Glutamatergic neuron (in vitro differentiated cells): ENCODE data around the gene CACNA1G. TPM values are rescaled to one million over a fixed set of nuclear protein-coding genes. Genes with fewer than 3 reads are reported as not detected.

Experiments used
- DNase-seq: peaks from one replicate; pipeline ENCODE4 v3.0.0; 2022
- H3K27ac Mint-ChIP-seq: one replicate; pipeline ENCODE4 v1.8.0; 2020; ENCODE audit warnings: mild to moderate bottlenecking, mixed read lengths, inconsistent platforms; ENCODE audit not compliant: unreplicated experiment
- H3K27me3 Mint-ChIP-seq: one replicate; pipeline ENCODE4 v1.8.0; 2020; ENCODE audit warnings: mild to moderate bottlenecking, moderate library complexity, mixed read lengths, inconsistent platforms; ENCODE audit not compliant: unreplicated experiment
- H3K36me3 Mint-ChIP-seq: one replicate; pipeline ENCODE4 v1.8.0; 2020; ENCODE audit warnings: mild to moderate bottlenecking, mixed read lengths, inconsistent platforms; ENCODE audit not compliant: unreplicated experiment
- H3K4me1 Mint-ChIP-seq: one replicate; pipeline ENCODE4 v1.8.0; 2020; ENCODE audit warnings: mild to moderate bottlenecking, low read depth, mixed read lengths, inconsistent platforms; ENCODE audit not compliant: unreplicated experiment
- H3K4me3 Mint-ChIP-seq: one replicate; pipeline ENCODE4 v1.8.0; 2020; ENCODE audit warnings: mild to moderate bottlenecking, mixed read lengths, inconsistent platforms; ENCODE audit not compliant: unreplicated experiment
- H3K9me3 Mint-ChIP-seq: one replicate; pipeline ENCODE4 v1.8.0; 2020; ENCODE audit warnings: mild to moderate bottlenecking, moderate library complexity, mixed read lengths, inconsistent platforms; ENCODE audit not compliant: unreplicated experiment
- total RNA-seq: library from RNA; stranded (reverse); fragmentation: NEBNext Ultra II Directional; extraction: Animal tissue kit (Norgen Biotek cat#: 25700); gene quantifications from one replicate; pipeline ENCODE4 v1.2.1, GENCODE V29; 2021; ENCODE audit not compliant: unreplicated experiment
- TF ChIP-seq, protein P1 (sequence below): fragments of 200-600 bp; sonication (generic); IDR thresholded peaks from one replicate; pipeline ENCODE4 v1.5.0; 2021; ENCODE audit not compliant: partially characterized antibody, unreplicated experiment

The CACNA1G gene
- total RNA-seq, 1 donor from 2014 or later, result 2.2 TPM

- TF ChIP-seq, protein P1, sequence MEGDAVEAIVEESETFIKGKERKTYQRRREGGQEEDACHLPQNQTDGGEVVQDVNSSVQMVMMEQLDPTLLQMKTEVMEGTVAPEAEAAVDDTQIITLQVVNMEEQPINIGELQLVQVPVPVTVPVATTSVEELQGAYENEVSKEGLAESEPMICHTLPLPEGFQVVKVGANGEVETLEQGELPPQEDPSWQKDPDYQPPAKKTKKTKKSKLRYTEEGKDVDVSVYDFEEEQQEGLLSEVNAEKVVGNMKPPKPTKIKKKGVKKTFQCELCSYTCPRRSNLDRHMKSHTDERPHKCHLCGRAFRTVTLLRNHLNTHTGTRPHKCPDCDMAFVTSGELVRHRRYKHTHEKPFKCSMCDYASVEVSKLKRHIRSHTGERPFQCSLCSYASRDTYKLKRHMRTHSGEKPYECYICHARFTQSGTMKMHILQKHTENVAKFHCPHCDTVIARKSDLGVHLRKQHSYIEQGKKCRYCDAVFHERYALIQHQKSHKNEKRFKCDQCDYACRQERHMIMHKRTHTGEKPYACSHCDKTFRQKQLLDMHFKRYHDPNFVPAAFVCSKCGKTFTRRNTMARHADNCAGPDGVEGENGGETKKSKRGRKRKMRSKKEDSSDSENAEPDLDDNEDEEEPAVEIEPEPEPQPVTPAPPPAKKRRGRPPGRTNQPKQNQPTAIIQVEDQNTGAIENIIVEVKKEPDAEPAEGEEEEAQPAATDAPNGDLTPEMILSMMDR, result no peak
- Mint-ChIP-seq H3K4me3 (no peak overlapping the region), H3K9me3 (peaks cover 2% of the 10 kb centered on the region), H3K27ac (peak overlapping the region; percentile 79), H3K27me3 (peaks cover 16% of the 10 kb centered on the region), H3K4me1 (peaks cover 23% of the 10 kb centered on the region), H3K36me3 (peaks cover 3% of the 10 kb centered on the region)
- no peak for DNase-seq
Measured at GRCh38 chr17:50571681-50572080, 11.2 kb downstream of the CACNA1G start.

- peaks cover 23% of the 10 kb centered on the region for H3K4me1 Mint-ChIP-seq
- peaks cover 3% of the 10 kb centered on the region for H3K36me3 Mint-ChIP-seq
- H3K9me3 Mint-ChIP-seq, result peaks cover 6% of the 10 kb centered on the region
- no peak for DNase-seq
- H3K27me3 Mint-ChIP-seq, result peaks cover 15% of the 10 kb centered on the region
- H3K4me3 Mint-ChIP-seq, result no peak overlapping the region
- no peak overlapping the region for H3K27ac Mint-ChIP-seq
- TF ChIP-seq, protein P1, result no peak
Measured at GRCh38 chr17:50572541-50572940, 12.0 kb downstream of the CACNA1G start.

DNA sequence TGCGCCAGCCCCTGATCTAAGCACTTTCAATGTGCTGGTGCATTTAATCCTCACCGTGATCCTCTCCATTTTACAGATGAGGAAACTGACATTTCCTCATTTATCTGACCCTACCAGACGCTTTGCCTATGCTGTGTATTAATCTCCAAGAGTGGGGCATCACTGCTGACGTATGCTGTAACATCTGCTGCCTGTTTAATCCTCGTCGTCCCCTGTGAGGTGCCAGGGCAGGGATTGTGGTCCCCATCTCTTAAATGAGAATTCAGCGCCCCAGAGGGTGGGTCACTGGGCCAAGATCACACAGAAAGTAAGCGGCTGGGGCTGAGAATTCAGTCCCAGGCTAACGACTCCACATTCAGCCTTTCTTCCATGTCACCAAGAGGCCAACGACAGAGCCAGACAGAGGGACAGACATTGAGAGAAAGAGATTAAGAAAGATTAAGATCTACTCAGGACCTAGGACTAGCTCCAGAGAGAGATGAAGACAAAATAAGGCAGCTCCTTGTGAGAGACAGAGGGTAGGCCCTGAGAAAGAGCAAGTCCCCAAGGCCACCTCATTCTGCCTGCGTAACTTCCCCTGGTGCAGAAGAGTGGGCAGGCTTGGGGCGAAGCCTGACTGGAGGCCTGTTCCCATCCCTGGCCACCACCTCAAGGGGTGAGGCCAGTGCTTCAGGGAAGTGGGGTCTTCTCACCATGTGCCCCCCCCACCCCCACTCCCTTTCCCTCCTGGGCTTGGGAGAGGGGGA lies 13.5 kb downstream of the CACNA1G start:
- peaks cover 10% of the 10 kb centered on the region for H3K9me3 Mint-ChIP-seq
- peaks cover 3% of the 10 kb centered on the region for H3K36me3 Mint-ChIP-seq
- TF ChIP-seq, protein P1, result no peak
- H3K4me1 Mint-ChIP-seq, result peaks cover 20% of the 10 kb centered on the region
- H3K27me3 Mint-ChIP-seq, result peaks cover 15% of the 10 kb centered on the region
- H3K4me3 Mint-ChIP-seq, result no peak overlapping the region
- DNase-seq, result no peak
- no peak overlapping the region for H3K27ac Mint-ChIP-seq

GRCh38 chr17:50575581-50576210 lies 15.2 kb downstream of the CACNA1G start:
- peaks cover 13% of the 10 kb centered on the region for H3K27me3 Mint-ChIP-seq
- TF ChIP-seq, protein P1, result no peak
- peaks cover 10% of the 10 kb centered on the region for H3K4me1 Mint-ChIP-seq
- H3K9me3 Mint-ChIP-seq, result peaks cover 10% of the 10 kb centered on the region
- H3K4me3 Mint-ChIP-seq, result no peak overlapping the region
- peaks cover 3% of the 10 kb centered on the region for H3K36me3 Mint-ChIP-seq
- DNase-seq, result no peak
- no peak overlapping the region for H3K27ac Mint-ChIP-seq

- no peak for DNase-seq
- peaks cover 8% of the 10 kb centered on the region for H3K4me1 Mint-ChIP-seq
- TF ChIP-seq, protein P1, result no peak
- H3K9me3 Mint-ChIP-seq, result peaks cover 12% of the 10 kb centered on the region
- H3K27ac Mint-ChIP-seq, result no peak overlapping the region
- H3K36me3 Mint-ChIP-seq, result peaks cover 2% of the 10 kb centered on the region
- H3K27me3 Mint-ChIP-seq, result peaks cover 12% of the 10 kb centered on the region
- H3K4me3 Mint-ChIP-seq, result no peak overlapping the region
Measured at GRCh38 chr17:50576864-50577263, 16.3 kb downstream of the CACNA1G start.
